NCI-H2029 treated with DMSO at 0.1 percent for 48 hours (cell line): Measurements from ENCODE around the gene ASIC1.

Experiments used
- DNase-seq: peaks from one replicate; lab custom pipeline; 2025; lab: John Stamatoyannopoulos, UW

ASIC1 gene

GRCh38 chr12:50084775-50085614, 27.6 kb downstream of the ASIC1 start, which contains the start of gene SMARCD1:
TSS of gene SMARCD1 (plus strand) at chr12:50085342. CDS start at chr12:50085370, 28 bp downstream.
- peak; percentile 78 for DNase-seq

- DNase-seq, result no peak
Observed at GRCh38 chr12:50085615-50086072, 28.2 kb downstream of the ASIC1 start.

- DNase-seq, result no peak
Observed at GRCh38 chr12:50086148-50086547, 28.8 kb downstream of the ASIC1 start.

GRCh38 chr12:50087151-50087550, 29.8 kb downstream of the ASIC1 start:
- DNase-seq, result no peak

GRCh38 chr12:50087995-50088394, 30.6 kb downstream of the ASIC1 start:
- no peak for DNase-seq

GRCh38 chr12:50088577-50089335, 31.4 kb downstream of the ASIC1 start:
- DNase-seq, result peak; percentile 65

- DNase-seq, result no peak
Observed at GRCh38 chr12:50089730-50090129, 32.3 kb downstream of the ASIC1 start.

- no peak for DNase-seq
Observed at GRCh38 chr12:50090391-50090790, 33.0 kb downstream of the ASIC1 start.

- no peak for DNase-seq
Observed at GRCh38 chr12:50097952-50098351, 40.6 kb downstream of the ASIC1 start.

- no peak for DNase-seq
Observed at GRCh38 chr12:50099302-50100008, 42.1 kb downstream of the ASIC1 start.

GRCh38 chr12:50100561-50100960, 43.2 kb downstream of the ASIC1 start:
- DNase-seq, result no peak

- no peak for DNase-seq
Observed at GRCh38 chr12:50101663-50102062, 44.3 kb downstream of the ASIC1 start.

- no peak for DNase-seq
Observed at GRCh38 chr12:50102131-50102531, 44.7 kb downstream of the ASIC1 start.

GRCh38 chr12:50102646-50103309, 45.4 kb downstream of the ASIC1 start:
- DNase-seq, result no peak

GRCh38 chr12:50103351-50103750, 46.0 kb downstream of the ASIC1 start:
- DNase-seq, result no peak

GRCh38 chr12:50103767-50104321, 46.4 kb downstream of the ASIC1 start, which contains the start of gene GPD1:
TSS of gene GPD1 (plus strand) at chr12:50104008. CDS start at chr12:50104051, 43 bp downstream.
- peak; percentile 61 for DNase-seq

GRCh38 chr12:50104417-50105366, 47.3 kb downstream of the ASIC1 start:
- DNase-seq, result no peak

- DNase-seq, result no peak
Observed at GRCh38 chr12:50105913-50106450, 48.6 kb downstream of the ASIC1 start.

GRCh38 chr12:50106907-50107306, 49.5 kb downstream of the ASIC1 start:
- no peak for DNase-seq
